NB4 (cell line): ENCODE results near the gene CABLES2.

Experiments used
- POLR2A ChIP-seq: IDR thresholded peaks from 2 replicates; pipeline ENCODE4 v1.6.1; 2011; ENCODE audit warnings: mild to moderate bottlenecking; ENCODE audit not compliant: insufficient read length; ENCODE audit errors: extremely low read depth
- TF ChIP-seq, protein P1 (sequence below): IDR thresholded peaks from one replicate; pipeline ENCODE4 v1.5.1; 2012; ENCODE audit warnings: low read depth, low read length

DNA sequence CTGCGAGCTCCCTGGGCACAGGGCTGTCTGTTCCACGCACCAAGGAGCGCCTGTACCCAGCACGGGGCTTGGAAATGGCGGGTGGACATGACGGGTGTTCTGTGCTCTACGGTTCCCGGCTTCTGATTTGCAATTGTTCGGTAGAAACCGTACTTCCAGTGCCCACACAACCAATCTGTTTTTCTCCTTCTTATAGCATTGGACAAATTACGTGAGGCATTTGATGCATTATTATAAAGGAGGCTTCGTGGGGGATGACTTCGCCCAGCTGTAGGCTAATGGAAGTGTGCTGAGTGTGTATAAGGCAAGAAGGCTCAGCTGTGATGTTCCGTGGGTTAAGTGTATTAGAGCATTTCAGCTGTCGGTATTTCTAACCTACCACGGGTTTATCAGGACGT lies 30.0 kb downstream of the CABLES2 start:
- TF ChIP-seq, protein P1, sequence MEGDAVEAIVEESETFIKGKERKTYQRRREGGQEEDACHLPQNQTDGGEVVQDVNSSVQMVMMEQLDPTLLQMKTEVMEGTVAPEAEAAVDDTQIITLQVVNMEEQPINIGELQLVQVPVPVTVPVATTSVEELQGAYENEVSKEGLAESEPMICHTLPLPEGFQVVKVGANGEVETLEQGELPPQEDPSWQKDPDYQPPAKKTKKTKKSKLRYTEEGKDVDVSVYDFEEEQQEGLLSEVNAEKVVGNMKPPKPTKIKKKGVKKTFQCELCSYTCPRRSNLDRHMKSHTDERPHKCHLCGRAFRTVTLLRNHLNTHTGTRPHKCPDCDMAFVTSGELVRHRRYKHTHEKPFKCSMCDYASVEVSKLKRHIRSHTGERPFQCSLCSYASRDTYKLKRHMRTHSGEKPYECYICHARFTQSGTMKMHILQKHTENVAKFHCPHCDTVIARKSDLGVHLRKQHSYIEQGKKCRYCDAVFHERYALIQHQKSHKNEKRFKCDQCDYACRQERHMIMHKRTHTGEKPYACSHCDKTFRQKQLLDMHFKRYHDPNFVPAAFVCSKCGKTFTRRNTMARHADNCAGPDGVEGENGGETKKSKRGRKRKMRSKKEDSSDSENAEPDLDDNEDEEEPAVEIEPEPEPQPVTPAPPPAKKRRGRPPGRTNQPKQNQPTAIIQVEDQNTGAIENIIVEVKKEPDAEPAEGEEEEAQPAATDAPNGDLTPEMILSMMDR: no peak
- no peak for TF ChIP-seq POLR2A
